ENCODE results near the gene CAPN5. TPM values are rescaled to one million over a fixed set of nuclear protein-coding genes. Genes with fewer than 3 reads are reported as not detected.

Gene CAPN5
- total and polyA plus RNA-seq, 7 donors = 0.59 to 1.8 (median 0.88) TPM

- no peak overlapping the region for H3K27ac ChIP-seq
- intact Hi-C loops (cut with DNase I) = no loop called here
Measured at GRCh38 chr11:77075425-77075905, 8.7 kb downstream of the CAPN5 start.

DNA sequence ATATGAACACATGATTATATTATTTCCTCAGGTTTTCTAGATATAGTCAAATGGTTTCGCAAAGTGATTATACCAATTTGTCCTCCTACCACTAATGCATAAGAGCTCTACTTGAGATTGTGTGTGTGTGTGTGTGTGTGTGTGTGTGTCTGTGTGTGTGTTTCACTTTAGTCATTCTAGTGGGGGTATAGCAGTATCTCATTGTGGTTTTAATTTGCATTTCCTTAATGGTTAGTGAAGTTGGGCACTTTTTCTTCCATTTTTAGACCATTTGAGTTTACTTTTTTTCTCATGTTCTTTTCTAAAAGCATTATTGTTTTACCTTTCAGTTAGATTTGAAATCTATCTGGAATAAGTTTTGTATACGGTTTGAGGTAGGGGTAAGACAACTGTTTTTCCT, 12.9 kb downstream of the CAPN5 start:
- H3K4me1 ChIP-seq = peaks cover 3% of the 10 kb centered on the region
- no peaks in the 10 kb centered on the region for H3K36me3 ChIP-seq (ENCODE audit: insufficient read depth in 1 of 2, low read depth in 1 of 2)
- H3K27ac ChIP-seq = no peak overlapping the region
- H3K27me3 ChIP-seq (ENCODE audit: insufficient read depth in 3 of 3, low read length in 2 of 3) = no peaks in the 10 kb centered on the region
- TF ChIP-seq, protein P1, sequence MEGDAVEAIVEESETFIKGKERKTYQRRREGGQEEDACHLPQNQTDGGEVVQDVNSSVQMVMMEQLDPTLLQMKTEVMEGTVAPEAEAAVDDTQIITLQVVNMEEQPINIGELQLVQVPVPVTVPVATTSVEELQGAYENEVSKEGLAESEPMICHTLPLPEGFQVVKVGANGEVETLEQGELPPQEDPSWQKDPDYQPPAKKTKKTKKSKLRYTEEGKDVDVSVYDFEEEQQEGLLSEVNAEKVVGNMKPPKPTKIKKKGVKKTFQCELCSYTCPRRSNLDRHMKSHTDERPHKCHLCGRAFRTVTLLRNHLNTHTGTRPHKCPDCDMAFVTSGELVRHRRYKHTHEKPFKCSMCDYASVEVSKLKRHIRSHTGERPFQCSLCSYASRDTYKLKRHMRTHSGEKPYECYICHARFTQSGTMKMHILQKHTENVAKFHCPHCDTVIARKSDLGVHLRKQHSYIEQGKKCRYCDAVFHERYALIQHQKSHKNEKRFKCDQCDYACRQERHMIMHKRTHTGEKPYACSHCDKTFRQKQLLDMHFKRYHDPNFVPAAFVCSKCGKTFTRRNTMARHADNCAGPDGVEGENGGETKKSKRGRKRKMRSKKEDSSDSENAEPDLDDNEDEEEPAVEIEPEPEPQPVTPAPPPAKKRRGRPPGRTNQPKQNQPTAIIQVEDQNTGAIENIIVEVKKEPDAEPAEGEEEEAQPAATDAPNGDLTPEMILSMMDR (IDR thresholded peaks at IDR 0.05) = no peak
- no peak overlapping the region for H3K4me3 ChIP-seq
- intact Hi-C loops (cut with DNase I) = no loop called here
- DNase-seq (no peak), ATAC-seq (no peak)
- WGBS, 3 donors = 87 to 96% (median 95%) methylated on average over 2 of the region's 2 CpGs
- peaks cover 3% of the 10 kb centered on the region for H3K9me3 ChIP-seq

More at GRCh38 chr11:77075425-77075905, 8.7 kb downstream of the CAPN5 start:
- ATAC-seq (no peak), DNase-seq (peak in 1 of 2 donors; percentile 29)
- WGBS, 3 donors = 78 to 85% (median 81%) methylated on average over 5 of the region's 5 CpGs
- Histone ChIP-seq H3K4me1 (no peaks in the 10 kb centered on the region), H3K27me3 (ENCODE audit: insufficient read depth in 3 of 3, low read length in 2 of 3) (no peaks in the 10 kb centered on the region), H3K9me3 (peaks cover 3% of the 10 kb centered on the region), H3K36me3 (ENCODE audit: insufficient read depth in 1 of 2, low read depth in 1 of 2) (no peaks in the 10 kb centered on the region), H3K4me3 (no peak overlapping the region)
- TF ChIP-seq, protein P1 (IDR thresholded peaks at IDR 0.05) = no peak

DNA sequence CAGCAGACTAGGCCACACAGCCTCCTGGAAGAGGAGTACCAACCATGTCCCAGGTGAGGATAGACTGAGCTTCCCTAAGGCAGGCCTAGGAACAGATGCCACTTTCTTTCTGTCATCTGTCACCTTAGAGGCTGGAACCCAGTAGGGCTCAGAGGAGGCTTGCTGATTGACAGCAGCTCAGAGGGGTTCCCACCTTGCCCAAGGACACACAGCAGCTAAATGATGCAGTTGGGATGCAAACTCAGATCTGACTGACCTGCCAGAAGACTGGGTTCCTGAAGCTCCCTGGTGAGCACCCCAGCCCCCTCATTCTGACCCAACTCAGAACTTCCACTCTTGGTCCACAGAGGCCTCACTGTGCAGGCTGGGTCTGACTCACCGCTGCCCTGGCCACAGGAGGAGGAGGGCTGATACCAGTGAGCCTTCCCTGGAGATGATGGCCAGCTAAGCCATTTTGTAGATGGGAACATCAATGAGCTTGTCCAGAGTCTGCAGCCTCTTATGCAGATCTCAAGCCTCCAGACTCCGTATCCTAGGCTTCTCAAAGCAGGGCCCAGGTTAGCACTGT, 14.0 kb downstream of the CAPN5 start:
- Histone ChIP-seq H3K27ac (no peak overlapping the region), H3K27me3 (ENCODE audit: insufficient read depth in 3 of 3, low read length in 2 of 3) (no peaks in the 10 kb centered on the region), H3K4me3 (no peak overlapping the region), H3K36me3 (ENCODE audit: insufficient read depth in 1 of 2, low read depth in 1 of 2) (no peaks in the 10 kb centered on the region), H3K4me1 (peaks cover 3% of the 10 kb centered on the region), H3K9me3 (peaks cover 3% of the 10 kb centered on the region)
- ATAC-seq (no peak), DNase-seq (no peak)
- intact Hi-C loops (cut with DNase I) = no loop called here
- 90 to 92% (median 92%) methylated on average over 2 of the region's 2 CpGs for WGBS, 3 donors
- TF ChIP-seq, protein P1 (IDR thresholded peaks at IDR 0.05) = no peak

- WGBS, 3 donors = 69 to 83% (median 70%) methylated on average over 9 of the region's 9 CpGs
- DNase-seq (peak in 1 of 2 donors; percentile 39), ATAC-seq (no peak)
- Histone ChIP-seq H3K4me1 (peaks cover 3% of the 10 kb centered on the region), H3K27ac (no peak overlapping the region), H3K4me3 (no peak overlapping the region), H3K36me3 (ENCODE audit: insufficient read depth in 1 of 2, low read depth in 1 of 2) (no peaks in the 10 kb centered on the region), H3K27me3 (ENCODE audit: insufficient read depth in 3 of 3, low read length in 2 of 3) (no peaks in the 10 kb centered on the region), H3K9me3 (peaks cover 3% of the 10 kb centered on the region)
- TF ChIP-seq, protein P1 (IDR thresholded peaks at IDR 0.05) = no peak
- intact Hi-C loops (cut with DNase I) = no loop called here
Measured at GRCh38 chr11:77081381-77081851, 14.6 kb downstream of the CAPN5 start.
